Fibroblast of the conjunctiva (primary cell): ENCODE results near the gene SEPTIN2.
"Not testable (repeated sequence)": the region's sequence is repeated elsewhere in the genome, so short reads cannot be mapped to it uniquely, and the experiment has no call there.

ENCODE experiments used
- DNase-seq: peaks from one replicate; pipeline ENCODE4 v3.0.0-alpha.2; 2010; ENCODE audit warnings: low read depth

SEPTIN2 gene

GRCh38 chr2:241314226-241315092, 1.3 kb upstream of the SEPTIN2 start:
- peak; percentile 4 for DNase-seq

GRCh38 chr2:241315093-241315878, 439 bp upstream of the SEPTIN2 start, which contains the start of gene HDLBP:
Gene HDLBP (minus strand): TSS chr2:241315672. CDS start chr2:241266869, 48,803 bp downstream.
- peak; percentile 99 for DNase-seq

GRCh38 chr2:241316825-241317224, 1.1 kb downstream of the SEPTIN2 start:
- DNase-seq, result no peak

GRCh38 chr2:241317391-241317790, 1.7 kb downstream of the SEPTIN2 start:
- no peak for DNase-seq

- not testable (repeated sequence) for DNase-seq
Measured at GRCh38 chr2:241318830-241319229, 3.1 kb downstream of the SEPTIN2 start.

GRCh38 chr2:241320394-241320793, 4.7 kb downstream of the SEPTIN2 start:
- DNase-seq, result no peak

GRCh38 chr2:241321033-241321432, 5.3 kb downstream of the SEPTIN2 start:
- no peak for DNase-seq

- no peak for DNase-seq
Measured at GRCh38 chr2:241321886-241322285, 6.2 kb downstream of the SEPTIN2 start.

GRCh38 chr2:241323778-241324177, 8.1 kb downstream of the SEPTIN2 start:
- DNase-seq, result no peak

- no peak for DNase-seq
Measured at GRCh38 chr2:241324775-241325174, 9.1 kb downstream of the SEPTIN2 start.

- no peak for DNase-seq
Measured at GRCh38 chr2:241325257-241325656, 9.5 kb downstream of the SEPTIN2 start.

- DNase-seq, result no peak
Measured at GRCh38 chr2:241329669-241330615, 14.2 kb downstream of the SEPTIN2 start.

- no peak for DNase-seq
Measured at GRCh38 chr2:241330616-241330981, 14.9 kb downstream of the SEPTIN2 start.

- no peak for DNase-seq
Measured at GRCh38 chr2:241334813-241335212, 19.1 kb downstream of the SEPTIN2 start.

GRCh38 chr2:241339839-241340630, 24.3 kb downstream of the SEPTIN2 start:
- no peak for DNase-seq

- DNase-seq, result no peak
Measured at GRCh38 chr2:241340631-241341163, 25.0 kb downstream of the SEPTIN2 start.

- DNase-seq, result no peak
Measured at GRCh38 chr2:241344925-241345651, 29.4 kb downstream of the SEPTIN2 start.

- no peak for DNase-seq
Measured at GRCh38 chr2:241349941-241350340, 34.2 kb downstream of the SEPTIN2 start.

GRCh38 chr2:241350530-241350877, 34.8 kb downstream of the SEPTIN2 start:
- DNase-seq, result no peak
